GM21423 (cell line): ENCODE measurements around the gene HIP1R.
"Not testable (repeated sequence)": the region's sequence is repeated elsewhere in the genome, so short reads cannot be mapped to it uniquely, and the experiment has no call there.

Experiments
- ATAC-seq: cut with Tn5 transposase; IDR thresholded peaks from one replicate; pipeline ENCODE4 v1.9.1; 2021; ENCODE audit warnings: mild to moderate bottlenecking, moderate library complexity; ENCODE audit not compliant: unreplicated experiment

HIP1R gene

GRCh38 chr12:122874081-122874480 is 38.8 kb downstream of the HIP1R start:
- ATAC-seq, result no peak

GRCh38 chr12:122875590-122876220 is 40.4 kb downstream of the HIP1R start:
- peak; percentile 49 for ATAC-seq

- ATAC-seq, result not testable (repeated sequence)
These were observed 41.0 kb downstream of the HIP1R start for GRCh38 chr12:122876281-122876680.

GRCh38 chr12:122876731-122877130 is 41.5 kb downstream of the HIP1R start:
- no peak for ATAC-seq

GRCh38 chr12:122878780-122879612 is 43.7 kb downstream of the HIP1R start:
- no peak for ATAC-seq

DNA sequence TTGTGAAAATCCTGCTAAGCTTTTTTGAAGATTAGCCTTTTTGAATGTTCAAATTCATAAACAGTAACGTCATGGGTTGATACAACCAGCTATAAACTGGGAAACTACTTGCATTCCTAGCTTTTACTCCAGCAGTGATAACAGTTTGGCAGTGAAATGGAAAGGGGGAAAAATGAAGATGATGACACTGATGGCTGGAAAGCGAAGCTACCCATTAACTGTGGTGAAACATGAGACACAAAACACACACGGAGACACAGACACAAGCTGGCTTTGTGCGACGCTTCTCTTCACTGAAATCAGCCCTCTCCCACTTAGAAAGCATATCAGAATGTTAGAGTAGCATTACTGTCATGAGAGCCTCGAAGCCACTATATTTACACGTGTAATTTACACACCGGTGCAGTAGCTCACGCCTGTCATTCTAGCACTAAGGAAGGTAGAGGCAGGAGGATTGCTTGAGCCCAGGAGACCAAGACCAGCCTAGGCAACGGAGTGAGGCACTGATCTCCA is 45.0 kb downstream of the HIP1R start:
- no peak for ATAC-seq

GRCh38 chr12:122880668-122881067 is 45.4 kb downstream of the HIP1R start:
- no peak for ATAC-seq

DNA sequence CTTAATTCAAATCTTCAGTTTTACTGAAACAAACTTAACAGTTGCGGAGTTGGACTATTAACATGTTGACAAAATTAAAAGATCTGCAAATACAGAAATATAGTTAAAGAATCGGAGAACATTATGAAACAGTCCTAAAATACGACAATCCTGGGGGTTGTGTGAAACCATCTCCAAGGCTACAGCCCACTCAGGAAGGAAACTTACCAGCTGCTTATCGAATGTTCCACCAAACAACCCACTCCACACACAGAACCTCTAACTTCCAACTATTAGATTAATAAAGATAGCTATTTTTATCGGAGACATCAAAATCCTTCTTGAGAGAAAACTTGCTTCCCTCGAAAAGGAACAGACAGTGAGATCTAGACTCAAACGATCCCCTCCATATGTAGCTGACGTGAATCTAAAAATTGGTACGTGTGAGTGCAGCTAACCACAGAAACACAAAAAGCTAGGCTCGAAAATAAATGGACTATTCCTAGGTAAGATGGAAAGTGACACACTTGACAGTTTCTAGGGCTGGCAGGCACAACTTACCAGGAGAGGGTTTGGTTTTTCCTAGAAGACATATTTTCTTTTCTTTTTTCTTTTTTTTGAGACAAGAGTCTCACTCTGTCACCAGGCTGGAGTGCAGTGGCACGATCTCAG is 47.8 kb downstream of the HIP1R start:
- ATAC-seq, result no peak

GRCh38 chr12:122884091-122884826 is 49.0 kb downstream of the HIP1R start:
- no peak for ATAC-seq

- no peak for ATAC-seq
These were observed 49.6 kb downstream of the HIP1R start for GRCh38 chr12:122884860-122885259.

DNA sequence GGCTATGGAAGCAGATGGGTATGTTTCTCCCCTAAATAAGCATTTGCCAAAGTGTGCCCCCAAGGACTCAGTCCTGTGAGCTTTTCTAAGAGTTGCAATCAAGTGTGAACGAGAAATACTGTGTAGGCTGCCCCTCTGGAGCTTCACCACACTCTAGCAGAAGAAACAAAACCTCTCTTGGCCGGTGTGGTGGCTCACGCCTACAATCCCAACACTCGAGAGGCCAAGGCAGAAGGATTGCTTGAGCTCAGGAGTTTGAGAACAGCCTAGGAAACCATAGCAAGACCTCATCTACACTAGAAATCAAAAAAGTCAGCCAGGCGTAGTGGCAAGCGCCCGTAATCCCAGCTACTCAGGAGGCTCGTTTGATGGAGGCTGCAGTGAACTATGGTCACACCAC is 50.9 kb downstream of the HIP1R start:
- no peak for ATAC-seq

- ATAC-seq, result peak; percentile 75
These were observed 51.9 kb downstream of the HIP1R start for GRCh38 chr12:122886851-122887818.

DNA sequence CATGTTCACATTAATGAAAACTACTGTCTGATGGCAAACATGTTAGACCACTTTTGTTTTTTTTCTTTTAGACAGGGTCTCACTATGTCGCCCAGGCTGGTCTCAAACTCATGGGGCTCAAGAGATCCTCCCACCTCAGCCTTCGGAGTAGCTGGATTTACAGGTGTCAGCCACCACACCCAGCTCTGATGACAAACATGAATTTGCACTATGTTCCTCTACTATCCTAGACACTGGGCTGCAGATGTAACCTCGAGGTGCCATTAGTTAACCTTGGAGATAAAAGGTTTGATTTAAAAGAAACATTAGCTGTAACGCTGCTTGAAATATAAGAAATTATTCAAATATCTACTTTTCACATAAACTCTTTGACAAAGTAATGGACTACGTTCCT is 52.6 kb downstream of the HIP1R start:
- peak; percentile 18 for ATAC-seq

- no peak for ATAC-seq
These were observed 53.0 kb downstream of the HIP1R start for GRCh38 chr12:122888232-122888752.

GRCh38 chr12:122889761-122890520 is 54.7 kb downstream of the HIP1R start:
- ATAC-seq, result no peak

DNA sequence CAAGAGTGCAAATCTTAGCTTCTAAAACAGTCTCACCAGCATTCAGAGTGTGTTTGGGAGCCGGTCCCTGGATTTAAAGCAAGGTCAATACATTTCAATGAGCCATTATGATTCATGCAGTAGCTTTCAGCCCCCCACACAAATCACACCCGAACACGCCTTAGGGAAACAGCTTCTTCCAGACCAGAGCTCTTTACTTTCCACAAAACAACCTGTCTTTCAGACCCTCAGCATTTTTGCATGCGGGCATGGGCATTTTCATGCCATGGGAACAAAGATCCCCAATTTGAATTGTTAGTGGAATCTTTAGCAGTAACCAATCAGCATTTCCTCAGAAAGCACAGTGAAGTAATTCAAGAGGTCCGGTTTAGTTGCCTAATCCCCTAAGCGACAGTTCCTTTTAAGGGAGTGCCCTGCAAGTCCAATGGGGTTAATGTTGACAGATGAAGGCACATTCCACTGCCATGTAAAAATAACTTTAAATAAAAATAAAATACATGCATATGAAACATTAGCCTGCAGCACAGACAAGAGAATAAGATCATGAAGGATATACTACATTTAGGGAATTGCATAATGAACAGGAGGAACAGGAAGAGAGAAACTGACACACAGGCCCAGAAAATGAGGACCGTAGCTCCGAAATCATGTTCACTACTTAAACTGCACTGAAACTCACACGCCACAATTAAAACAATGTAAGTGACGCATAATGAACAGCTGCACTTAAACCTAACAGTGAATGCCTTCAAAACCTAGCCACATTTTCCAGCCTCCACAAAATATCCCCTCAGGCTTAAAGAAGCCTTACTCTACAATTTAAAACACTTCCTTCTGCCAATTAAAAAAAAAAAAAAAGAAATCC is 56.6 kb downstream of the HIP1R start:
- no peak for ATAC-seq

DNA sequence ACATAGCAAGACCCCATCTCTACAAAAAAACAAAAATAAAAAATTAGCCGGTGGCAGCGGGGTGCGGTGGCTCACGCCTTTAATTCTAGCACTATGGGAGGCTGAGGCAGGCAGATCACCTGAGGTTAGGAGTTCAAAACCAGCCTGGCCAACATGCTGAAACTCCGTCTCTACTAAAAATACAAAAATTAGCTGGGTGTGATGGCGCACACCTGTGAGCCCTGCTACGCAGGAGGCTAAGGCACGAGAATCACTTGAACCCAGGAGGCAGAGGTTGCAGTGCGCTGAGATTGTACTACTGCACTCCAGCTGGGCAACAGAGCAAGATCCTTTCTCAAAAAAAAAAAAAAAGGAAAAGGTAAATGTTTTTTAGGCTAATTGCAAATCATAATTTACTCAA is 57.5 kb downstream of the HIP1R start:
- ATAC-seq, result not testable (repeated sequence)
